ENCODE data around the gene EPS8L3.

Gene EPS8L3

GRCh38 chr1:109793486-109794318 is 30.0 kb upstream of the EPS8L3 start:
- DNase-seq (ENCODE audit: low spot score): peak; percentile 42

DNA sequence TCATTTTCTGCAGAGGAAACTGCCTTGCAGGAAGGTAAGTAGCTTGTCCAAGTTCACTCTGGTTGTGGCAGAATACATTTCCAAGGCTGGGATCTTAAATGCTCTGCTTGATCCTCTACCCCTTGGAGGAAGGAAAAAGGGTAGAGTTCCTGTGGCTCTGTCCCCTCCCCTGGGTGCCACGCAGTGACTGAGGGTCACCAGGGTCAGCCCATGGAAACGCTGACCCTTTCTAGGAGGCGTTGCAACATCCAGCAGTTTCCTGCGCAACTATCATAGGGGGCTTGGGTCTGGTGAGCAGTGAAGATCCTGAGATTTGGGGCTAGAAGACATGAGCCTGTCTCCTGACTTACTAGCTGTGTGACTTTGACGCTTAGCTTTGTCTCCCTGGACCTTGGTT is 29.4 kb upstream of the EPS8L3 start:
- no peak for DNase-seq (ENCODE audit: low spot score)

DNA sequence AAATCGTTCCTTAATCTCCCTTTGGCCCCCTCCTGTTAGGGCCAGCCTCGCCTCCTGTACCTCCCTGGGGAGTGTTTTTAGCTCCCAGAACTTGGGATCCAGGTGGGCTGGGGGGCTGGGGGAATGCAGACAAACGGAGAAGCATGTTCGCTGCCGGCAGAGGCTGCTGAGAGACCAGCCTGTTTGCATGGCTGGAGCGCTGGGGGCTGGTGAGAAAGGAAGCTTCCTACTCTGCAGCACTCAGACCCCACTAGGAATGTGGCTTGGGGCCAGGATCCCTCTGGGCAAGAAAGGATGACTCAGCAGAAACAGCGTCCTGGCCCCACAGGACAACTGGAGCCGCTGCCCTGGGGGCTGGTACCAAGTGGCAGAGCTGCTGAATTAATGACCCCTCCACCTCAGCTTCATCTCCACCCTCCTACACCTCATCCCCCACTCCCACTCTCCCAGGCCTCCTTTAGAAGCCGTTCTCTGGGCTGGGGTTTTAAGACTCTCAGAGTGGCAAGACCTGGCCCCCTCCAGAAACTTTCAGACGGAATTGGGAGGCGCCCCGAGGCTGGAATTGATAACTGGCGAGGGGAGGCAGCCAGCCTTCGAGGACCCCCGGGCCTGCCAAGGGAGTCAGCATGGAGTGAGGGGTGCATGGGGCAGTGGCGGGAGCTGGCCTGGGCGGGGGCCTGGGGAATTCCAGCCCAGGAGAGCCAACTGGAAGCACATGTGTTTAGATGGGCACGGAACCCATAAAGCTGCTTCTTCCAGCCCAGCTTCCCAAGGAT is 28.5 kb upstream of the EPS8L3 start:
- peak; percentile 34 for DNase-seq (ENCODE audit: low spot score)

DNA sequence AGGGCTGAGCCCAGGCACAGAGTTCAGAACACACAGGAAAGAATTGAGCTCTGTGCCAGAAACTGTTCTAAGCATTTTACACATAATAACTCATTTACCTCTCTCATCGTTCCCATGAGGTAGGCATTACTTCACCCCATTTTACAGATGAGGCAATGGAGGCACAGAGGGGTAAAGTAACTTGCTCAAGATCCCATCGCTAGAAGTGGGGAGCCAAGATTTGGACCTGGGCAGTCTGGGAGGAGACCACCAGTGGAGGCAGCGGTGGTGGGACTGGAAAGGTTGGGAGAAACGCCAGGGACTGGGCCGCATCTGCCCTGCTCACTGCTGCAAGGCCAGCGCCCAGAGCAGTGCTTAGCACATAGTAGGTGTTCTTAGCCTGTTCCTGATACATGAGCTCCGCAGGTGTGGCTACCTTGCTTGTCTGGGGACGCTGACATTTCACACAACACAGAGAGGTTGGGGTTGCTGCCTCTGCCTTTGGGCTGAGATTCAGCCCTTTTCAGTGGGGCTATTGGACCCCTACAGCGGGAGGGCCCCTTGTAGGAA is 27.8 kb upstream of the EPS8L3 start:
- DNase-seq (ENCODE audit: low spot score): no peak

DNA sequence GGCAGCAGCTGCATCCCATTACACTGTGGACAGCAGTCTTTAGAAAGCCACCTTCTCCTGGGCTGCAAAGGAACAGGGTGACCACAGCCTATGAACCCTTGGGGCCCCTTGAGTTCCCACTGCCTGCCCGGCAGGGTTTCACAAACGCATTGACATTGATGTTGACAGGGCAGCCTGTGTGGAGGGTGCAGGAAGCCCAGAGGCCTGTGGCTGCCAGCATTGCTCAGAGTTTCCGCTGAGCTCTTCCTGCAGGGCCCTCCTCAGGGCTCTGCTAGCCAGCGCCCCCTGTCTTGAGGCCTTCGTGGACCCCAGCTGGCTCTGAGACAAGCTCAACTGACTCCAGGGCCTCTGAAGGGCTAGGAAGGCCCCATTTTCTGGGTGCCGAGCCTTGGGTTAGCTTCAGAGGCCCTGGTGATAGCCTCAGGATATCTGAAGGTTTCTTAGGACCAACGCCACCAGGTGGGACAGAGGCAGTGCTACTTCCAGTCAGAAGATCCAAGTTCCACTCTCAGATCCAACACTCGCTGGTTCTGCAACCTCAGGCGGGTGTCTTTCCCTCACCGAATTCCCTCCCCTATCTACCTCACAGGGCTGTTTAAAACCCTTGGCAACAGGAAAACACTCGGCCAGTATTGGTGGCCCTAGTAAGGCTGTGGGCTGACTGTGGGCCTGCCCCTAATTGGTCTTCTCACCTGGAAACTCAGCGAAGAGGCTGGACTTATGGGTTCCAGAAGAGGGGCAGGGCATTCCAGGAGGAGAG is 27.2 kb upstream of the EPS8L3 start:
- DNase-seq (ENCODE audit: low spot score): peak; percentile 22

- no peak for DNase-seq (ENCODE audit: low spot score)
Observed at GRCh38 chr1:109790329-109790728, 26.6 kb upstream of the EPS8L3 start.

- no peak for DNase-seq (ENCODE audit: low spot score)
Observed at GRCh38 chr1:109789551-109790180, 25.9 kb upstream of the EPS8L3 start.

- no peak for DNase-seq (ENCODE audit: low spot score)
Observed at GRCh38 chr1:109788695-109789521, 25.2 kb upstream of the EPS8L3 start.

- no peak for DNase-seq (ENCODE audit: low spot score)
Observed at GRCh38 chr1:109787845-109788601, 24.3 kb upstream of the EPS8L3 start.

- no peak for DNase-seq (ENCODE audit: low spot score)
Observed at GRCh38 chr1:109787211-109787844, 23.6 kb upstream of the EPS8L3 start.

- no peak for DNase-seq (ENCODE audit: low spot score)
Observed at GRCh38 chr1:109786531-109787021, 22.9 kb upstream of the EPS8L3 start.

- DNase-seq (ENCODE audit: low spot score): no peak
Observed at GRCh38 chr1:109786112-109786480, 22.4 kb upstream of the EPS8L3 start.

- no peak for DNase-seq (ENCODE audit: low spot score)
Observed at GRCh38 chr1:109785446-109786111, 21.9 kb upstream of the EPS8L3 start.

DNA sequence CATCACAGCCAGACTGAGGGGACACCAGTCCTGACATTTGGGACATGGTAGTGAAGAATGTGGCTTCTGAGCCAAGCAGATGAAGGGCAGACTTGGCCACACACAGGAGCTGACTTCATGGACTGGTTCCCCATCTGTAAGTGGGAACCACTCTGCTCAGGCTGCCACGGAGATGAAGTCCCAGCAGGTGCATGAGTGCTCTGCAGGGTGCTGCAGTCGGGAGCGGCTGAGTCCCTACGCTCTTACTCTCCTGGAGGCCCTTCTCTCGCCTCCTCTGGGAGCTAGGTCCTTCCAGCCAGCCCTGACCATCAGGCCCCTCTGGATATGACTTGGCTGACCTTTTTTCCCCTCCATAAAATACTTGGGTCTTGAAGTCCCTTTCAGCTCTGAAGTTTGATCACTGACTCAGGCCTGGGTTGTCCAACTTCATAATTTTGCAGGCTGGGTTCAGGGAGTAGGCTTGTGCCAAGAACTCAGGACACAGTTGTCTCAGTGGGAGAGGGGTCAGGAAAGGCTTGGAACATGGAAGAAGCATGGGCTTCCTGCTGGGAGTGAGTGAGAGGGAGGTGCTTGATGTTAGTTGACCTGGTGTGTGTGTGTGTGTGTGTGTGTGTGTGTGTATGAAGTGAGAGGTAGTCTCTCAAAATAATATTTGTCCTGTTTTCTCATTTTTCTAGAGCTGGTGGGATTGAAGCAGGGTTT is 21.0 kb upstream of the EPS8L3 start:
- no peak for DNase-seq (ENCODE audit: low spot score)

DNA sequence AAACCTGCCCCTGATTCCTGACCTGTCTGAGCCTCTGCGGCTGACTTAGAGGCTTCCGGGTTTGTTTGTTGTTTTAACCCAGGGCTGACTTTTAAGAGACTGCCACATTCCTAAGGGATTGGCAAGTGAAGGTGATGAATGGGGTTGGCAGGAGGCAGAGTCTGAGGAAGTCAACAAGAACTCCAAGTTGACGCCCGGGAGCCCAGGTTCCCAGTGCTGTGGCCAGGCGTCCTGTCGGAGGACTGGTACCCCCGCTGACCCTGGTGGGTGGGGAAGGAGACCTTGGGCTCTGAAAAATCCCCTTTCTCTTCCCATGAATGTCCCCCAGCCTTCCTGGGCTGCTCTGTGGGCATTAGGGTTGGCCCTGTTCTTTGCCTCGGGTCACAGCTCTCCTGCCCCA is 19.7 kb upstream of the EPS8L3 start:
- DNase-seq (ENCODE audit: low spot score): no peak

- no peak for DNase-seq (ENCODE audit: low spot score)
Observed at GRCh38 chr1:109782927-109783326, 19.2 kb upstream of the EPS8L3 start.

DNA sequence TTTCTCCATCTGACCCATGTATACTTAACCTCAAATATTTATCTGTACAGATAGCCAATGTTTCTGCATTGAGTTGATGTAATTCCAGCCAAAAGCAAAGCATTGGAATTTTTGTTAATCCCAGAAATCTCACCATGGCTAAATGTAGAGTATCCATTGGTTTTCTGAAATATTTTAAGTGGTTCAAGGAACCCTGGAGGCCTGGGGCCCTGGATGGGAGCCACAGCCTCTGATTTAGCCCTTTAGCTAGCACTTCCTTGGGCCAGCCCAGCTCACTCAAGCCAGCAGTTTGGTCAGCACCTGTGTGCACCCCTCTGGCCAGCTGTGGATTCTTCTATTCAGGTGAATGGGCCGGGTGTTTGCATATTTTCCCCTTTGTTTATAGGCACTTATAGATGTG is 18.8 kb upstream of the EPS8L3 start:
- no peak for DNase-seq (ENCODE audit: low spot score)

GRCh38 chr1:109781806-109782205 is 18.1 kb upstream of the EPS8L3 start:
- DNase-seq (ENCODE audit: low spot score): no peak

All from hematopoietic multipotent progenitor cell treated with erythropoietin and hydrocortisone succinate and interleukin-3 and kit ligand, for 15 days (in vitro differentiated cells).